HG03196 (cell line): ENCODE measurements around the gene SALL3.
"Not testable (repeated sequence)": the region's sequence is repeated elsewhere in the genome, so short reads cannot be mapped to it uniquely, and the experiment has no call there.

ENCODE experiments used
- ATAC-seq: cut with Tn5 transposase; IDR thresholded peaks from one replicate; pipeline ENCODE4 v1.9.1; 2021; ENCODE audit not compliant: unreplicated experiment

The SALL3 gene

DNA sequence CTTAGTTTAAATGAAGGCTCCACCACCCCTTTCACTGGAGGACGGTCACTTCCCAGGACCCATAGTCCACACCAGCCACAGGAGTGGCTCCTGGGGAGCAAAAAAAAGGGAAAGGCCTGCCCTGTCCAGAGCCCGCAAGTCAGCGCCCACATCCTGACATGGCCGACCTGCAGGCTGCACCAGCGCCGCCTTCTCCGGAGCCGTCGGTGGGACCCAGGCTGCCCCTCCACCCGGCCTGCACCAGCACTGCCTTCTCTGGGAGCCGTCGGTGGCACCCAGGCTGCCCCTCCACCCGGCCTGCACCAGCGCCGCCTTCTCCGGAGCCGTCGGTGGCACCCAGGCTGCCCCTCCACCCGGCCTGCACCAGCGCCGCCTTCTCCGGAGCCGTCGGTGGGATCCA lies 14.9 kb upstream of the SALL3 start:
- ATAC-seq: not testable (repeated sequence)

GRCh38 chr18:78965260-78965659 lies 14.4 kb upstream of the SALL3 start:
- ATAC-seq: no peak

- no peak for ATAC-seq
Measured at GRCh38 chr18:78965917-78966792, 13.5 kb upstream of the SALL3 start.

- no peak for ATAC-seq
Measured at GRCh38 chr18:78966793-78967106, 12.9 kb upstream of the SALL3 start.

DNA sequence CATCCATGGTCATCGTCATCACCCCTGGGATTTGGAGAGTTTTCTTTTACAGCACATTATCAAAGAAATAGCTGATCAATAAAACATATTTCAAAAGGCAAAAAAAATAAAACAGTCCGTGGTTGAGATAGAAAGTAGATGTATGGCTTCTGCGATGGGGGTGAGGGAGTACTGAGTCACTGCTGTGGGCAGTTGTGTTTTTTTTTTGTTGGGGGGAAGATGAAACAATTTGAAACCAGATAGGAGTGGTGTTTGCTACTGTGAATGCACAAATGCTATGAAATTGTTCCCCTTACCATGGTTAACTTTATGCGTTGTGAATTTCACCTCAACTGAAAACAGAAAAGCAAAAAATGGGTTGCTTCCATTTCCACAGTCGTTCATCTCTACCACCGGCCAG lies 11.9 kb upstream of the SALL3 start:
- ATAC-seq: no peak

DNA sequence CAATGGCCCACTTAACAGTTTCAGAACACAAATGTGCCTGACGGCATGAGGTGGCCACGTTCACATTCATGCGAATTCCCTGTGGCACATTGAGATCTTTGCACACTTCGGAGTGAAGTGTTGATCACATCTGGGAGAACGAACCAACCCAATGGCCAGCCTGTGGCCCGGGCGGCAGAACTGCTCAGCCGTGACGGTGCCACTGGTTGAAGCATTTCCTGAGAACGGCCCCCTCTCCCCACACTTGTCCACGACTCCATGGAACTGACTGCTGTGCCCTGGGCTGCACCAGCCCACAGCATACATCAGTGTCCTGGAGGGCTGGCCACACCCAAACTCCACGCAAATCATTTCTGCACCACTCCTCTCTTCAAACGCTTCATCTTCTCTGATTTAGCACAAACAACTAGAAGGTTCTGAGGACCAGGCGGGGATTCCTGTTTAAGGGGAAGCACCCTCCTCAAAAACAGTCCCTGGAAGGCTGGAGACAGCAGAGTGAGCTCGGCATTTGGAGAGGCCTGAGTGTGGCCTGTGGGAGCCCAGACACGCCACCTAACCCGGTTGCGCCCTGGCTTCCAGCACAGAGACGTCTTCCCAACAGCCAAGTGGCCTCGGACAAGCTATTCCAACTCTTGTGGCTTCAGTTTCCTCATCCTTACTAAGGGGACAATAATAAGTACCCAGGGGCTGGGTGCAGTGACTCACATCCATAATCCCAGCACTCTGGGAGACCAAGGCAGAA lies 9.9 kb upstream of the SALL3 start:
- ATAC-seq: no peak

DNA sequence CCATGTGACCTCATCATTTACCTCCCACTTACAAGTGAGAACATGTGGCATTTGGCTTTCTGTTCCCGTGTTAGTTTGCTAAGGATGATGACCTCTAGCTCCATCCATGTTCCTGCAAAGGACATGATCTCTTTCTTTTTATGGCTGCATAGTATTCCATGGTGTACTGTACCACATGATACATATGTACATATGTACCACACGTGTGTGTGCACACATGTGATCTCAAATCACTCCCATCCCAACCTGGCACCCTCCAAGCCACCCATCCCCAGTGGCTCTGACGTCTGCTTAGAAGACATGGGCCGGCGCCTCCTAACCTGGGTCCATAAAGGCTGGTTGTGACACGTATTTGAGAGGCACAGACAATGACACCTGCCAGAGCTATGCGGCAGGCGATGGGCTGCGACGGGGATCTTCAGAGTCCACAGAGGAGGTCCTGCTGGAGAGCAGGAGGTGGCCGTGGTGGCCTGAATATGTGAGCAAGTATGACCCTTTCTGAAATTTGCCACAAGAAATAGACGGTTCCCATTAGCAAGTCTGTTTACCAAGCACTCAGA lies 8.8 kb upstream of the SALL3 start:
- ATAC-seq: no peak

GRCh38 chr18:78971511-78972245 lies 7.9 kb upstream of the SALL3 start:
- ATAC-seq: no peak

- no peak for ATAC-seq
Measured at GRCh38 chr18:78972385-78972918, 7.2 kb upstream of the SALL3 start.

- ATAC-seq: no peak
Measured at GRCh38 chr18:78972930-78973331, 6.7 kb upstream of the SALL3 start.

GRCh38 chr18:78973357-78974083 lies 6.1 kb upstream of the SALL3 start:
- ATAC-seq: no peak

GRCh38 chr18:78974115-78974761 lies 5.4 kb upstream of the SALL3 start:
- no peak for ATAC-seq

- ATAC-seq: no peak
Measured at GRCh38 chr18:78975292-78975691, 4.3 kb upstream of the SALL3 start.

DNA sequence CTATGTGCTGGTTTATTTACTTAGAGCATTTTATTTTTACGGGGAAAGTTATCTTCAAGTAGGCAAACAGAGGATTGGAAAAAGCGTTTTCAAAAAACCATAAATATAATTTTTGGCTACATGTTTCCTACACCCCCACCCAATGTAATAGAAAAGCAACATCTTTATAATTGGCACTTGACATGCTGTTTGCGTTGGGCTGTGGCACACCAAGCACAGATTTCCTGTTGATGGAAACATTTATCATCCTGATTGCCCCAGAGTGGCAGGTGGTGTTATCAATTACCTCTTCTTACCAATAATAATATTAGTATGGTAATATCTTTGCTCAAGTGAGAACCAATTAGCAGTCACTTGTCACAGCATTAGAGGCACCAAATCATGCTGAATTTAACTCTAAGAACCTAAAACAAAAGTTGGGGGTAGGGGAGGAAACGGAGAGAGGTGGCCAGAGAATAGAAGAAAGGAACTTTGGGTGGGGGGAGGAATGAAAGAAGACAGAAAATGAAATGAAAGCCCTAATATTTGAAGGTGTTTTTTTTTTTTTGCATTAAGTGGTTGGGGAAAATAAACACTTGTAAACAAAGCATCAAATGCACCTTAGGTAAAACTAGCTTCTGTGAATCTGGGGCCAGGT lies 3.8 kb upstream of the SALL3 start:
- ATAC-seq: no peak

- no peak for ATAC-seq
Measured at GRCh38 chr18:78976765-78977636, 2.6 kb upstream of the SALL3 start.

- ATAC-seq: no peak
Measured at GRCh38 chr18:78977637-78978348, 1.8 kb upstream of the SALL3 start.

- ATAC-seq: no peak
Measured at GRCh38 chr18:78978349-78979055, 1.1 kb upstream of the SALL3 start.
